ENCODE results near the gene CAPN1.
"Not testable (repeated sequence)": the region's sequence is repeated elsewhere in the genome, so short reads cannot be mapped to it uniquely, and the experiment has no call there.

The CAPN1 gene

DNA sequence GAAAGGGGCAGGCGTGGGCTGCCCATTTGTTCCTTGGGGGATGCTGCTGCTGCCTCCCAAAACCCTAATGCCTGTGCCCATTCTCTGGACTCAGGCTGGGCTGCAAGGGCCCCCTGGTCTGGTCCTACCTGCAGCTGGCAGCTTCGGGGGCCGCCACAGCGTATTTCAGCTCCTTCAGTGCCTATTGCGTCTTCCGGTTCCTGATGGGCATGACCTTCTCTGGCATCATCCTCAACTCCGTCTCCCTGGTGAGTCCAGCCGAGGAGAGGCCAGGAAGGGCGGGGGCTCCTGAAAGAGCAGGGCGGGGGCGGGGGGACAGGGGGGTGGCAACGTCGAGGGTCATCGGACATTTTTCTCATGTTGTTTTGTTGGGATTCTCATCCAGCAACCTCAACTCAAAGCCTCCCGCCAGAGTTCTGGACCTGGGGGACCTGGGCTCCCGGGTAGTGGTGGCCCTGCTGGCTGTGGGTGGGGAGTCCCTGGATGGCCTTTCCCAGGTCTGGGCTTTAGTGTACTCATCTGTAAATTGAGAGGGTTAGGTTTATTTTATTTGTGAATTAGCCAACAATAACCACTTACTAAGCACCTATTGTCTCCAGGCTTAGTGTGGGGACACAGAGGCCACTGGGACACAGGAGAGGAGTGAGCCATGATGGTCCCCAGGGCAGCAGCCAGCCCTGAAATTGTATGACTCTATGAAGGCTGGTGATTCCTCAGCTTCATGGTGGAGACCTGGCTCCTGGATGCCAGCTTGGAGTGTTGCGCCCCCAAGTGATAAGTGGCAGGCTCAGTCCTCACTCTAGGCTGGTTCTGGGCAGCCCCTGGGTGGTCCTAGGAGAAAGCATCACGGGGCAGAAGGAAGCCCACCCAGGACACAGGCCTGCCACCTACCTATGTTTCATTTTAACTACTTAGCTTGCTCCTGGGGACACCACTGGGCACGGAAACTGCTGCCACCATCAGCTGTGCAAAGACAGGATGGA is 36.0 kb downstream of the CAPN1 start:
- no peak for DNase-seq (ENCODE audit: low read depth)

DNA sequence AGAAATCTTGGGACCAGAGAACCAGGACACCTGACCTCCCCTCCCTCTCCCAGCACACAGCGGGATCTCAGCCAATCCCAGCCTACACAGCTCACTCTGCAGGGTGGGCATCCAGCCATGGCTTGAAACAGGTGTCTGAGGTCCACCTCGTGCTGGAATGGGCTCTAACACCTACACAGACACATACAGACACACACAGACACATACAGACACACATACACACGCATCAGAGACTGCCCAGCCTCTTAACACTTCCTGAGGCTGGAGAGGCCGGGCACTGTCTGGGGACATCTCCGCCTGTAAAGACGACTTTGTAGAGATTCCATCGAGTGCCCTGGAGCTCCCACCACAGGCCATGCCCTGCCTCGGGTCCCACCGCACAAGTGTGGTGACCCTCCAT is 36.7 kb downstream of the CAPN1 start:
- DNase-seq (ENCODE audit: low read depth), result no peak

DNA sequence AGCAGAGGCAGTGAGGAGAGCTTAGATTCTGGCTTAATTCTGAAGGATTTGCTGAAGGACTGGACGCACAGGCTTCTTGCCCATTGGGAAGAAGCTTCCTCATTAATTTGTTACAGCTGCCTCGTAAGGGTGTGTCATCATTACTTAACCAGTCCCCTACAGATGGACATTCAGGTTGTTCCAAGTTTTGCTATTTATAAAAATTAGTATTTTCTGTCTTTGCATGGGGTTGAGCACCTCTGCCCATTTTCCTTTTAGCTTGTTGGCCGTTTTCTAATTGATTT is 38.1 kb downstream of the CAPN1 start:
- DNase-seq (ENCODE audit: low read depth), result no peak

DNA sequence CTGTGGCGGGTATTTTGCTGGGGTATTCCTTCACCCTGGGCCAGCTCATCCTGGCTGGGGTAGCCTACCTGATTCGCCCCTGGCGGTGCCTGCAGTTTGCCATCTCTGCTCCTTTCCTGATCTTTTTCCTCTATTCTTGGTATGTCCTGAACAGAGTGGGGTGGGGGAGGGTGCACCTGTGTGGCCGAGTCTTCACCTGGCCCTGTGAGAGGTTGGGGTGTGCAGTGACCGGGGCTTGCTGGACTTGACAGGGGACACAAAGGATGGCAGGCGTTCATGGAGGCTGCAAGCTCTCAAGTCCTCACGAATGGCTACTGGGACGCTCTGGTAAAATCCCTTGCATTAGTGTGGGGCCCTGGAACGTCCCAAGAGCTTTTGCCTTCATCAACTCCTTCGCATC is 39.3 kb downstream of the CAPN1 start:
- DNase-seq (ENCODE audit: low read depth), result no peak

DNA sequence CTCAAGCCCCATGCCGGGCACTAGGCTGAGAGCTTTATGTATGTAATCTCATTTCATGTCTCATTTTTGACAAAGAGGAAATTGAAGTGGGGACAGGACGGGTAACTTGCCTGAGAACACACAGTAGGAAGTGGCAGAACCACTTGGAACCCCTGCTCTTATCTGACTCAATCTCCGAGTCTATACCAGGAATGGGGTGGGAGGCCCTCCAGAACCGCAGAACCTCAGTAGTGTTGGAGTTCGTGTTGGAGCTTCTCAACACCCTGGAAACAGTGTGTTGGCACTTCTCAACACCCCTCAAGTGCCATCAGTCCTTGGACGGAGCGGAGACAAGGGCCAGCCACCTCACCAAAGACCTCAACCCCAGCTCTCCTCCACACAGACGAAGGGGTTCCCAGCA is 41.3 kb downstream of the CAPN1 start:
- no peak for DNase-seq (ENCODE audit: low read depth)

DNA sequence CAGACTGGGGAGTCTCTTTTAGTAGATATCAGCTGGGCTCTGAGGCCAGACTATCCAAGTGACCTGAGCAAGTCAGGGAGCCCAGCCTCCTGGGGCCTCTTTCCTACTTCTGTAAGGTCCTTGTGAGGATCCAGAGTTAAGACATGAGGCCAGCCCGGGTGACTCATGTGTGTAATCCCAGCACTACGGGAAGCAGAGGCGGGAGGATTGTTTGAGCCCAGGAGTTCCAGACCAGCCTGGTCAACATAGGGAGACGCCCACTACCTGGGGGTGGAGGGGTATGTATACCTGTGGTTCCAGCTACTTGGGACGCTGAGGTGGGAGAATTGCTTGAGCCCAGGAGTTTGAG is 43.2 kb downstream of the CAPN1 start:
- no peak for DNase-seq (ENCODE audit: low read depth)

DNA sequence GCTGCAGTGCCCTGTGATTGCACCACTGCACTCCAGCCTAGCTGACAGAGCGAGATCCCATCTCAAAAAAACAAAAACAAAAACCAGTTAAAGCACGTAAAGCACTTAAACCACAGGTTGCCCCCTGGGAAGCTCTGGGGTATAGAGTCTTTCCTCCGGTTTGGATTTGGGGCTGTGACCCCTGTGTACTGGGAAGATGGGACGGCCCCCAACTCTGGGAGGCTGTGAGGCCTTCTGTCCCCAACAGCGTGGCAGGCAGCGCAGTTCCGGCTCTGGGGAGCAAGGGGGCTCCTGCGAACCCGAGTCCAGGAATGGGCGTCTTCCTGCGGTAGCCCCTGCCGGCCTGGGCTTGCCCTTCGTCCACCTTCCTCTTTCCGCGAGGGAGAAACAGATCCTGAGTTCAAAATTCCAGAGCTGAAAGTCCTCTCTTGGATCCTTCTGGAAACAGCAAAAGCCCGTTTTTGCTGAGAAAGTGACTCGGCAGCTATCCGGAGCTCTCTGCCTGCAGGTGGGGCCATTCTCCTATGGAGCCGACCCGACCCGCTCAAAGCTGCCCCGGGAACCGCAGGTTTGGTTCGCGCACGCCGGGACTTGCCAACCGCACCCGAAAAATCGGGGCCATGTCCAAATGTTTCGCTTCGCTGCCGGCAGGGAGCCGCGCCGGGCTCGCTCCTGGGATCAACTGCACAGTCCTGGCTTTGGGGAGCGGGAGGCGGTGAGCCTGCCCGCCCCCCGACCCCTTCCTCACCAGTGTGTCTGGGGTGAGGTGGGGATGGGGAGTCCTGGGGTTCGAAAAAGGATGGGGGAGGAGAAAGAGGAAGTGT is 43.8 kb downstream of the CAPN1 start:
- DNase-seq (ENCODE audit: low read depth), result peak; percentile 42

DNA sequence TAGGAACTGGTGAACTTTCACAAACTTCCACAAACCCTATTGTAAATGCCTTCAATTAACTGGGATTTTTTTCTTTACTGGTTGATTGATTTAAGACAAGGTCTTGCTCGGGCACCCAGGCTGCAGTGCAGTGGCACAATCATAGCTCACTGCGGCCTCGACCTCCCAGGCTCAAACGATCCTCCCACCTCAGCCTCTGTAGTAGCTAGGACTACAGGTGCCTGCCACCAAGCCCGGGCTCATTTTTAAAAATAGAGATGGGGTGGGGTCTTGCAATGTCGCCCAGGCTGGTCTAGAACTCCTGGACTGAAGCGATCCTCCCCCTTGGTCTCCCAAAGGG is 44.3 kb downstream of the CAPN1 start:
- no peak for DNase-seq (ENCODE audit: low read depth)

DNA sequence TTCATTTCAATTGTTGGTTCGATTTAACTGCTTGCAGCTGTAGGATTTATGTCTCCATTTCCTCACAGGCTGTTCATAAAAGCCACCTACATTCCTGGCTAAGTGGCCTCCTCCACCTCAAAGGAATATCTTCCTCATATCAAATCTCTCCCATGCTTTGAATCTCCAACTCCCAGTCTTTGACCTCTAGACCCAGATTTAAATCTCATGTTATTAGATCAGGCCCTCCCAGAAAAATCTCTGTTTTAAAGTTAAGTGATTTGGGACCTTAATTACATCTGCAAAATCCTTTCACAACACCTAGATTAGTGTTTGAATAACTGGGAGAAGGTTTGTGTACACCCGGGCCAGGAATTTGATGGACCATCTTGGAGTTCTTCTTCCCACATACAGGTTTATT is 46.2 kb downstream of the CAPN1 start:
- DNase-seq (ENCODE audit: low read depth), result no peak

DNA sequence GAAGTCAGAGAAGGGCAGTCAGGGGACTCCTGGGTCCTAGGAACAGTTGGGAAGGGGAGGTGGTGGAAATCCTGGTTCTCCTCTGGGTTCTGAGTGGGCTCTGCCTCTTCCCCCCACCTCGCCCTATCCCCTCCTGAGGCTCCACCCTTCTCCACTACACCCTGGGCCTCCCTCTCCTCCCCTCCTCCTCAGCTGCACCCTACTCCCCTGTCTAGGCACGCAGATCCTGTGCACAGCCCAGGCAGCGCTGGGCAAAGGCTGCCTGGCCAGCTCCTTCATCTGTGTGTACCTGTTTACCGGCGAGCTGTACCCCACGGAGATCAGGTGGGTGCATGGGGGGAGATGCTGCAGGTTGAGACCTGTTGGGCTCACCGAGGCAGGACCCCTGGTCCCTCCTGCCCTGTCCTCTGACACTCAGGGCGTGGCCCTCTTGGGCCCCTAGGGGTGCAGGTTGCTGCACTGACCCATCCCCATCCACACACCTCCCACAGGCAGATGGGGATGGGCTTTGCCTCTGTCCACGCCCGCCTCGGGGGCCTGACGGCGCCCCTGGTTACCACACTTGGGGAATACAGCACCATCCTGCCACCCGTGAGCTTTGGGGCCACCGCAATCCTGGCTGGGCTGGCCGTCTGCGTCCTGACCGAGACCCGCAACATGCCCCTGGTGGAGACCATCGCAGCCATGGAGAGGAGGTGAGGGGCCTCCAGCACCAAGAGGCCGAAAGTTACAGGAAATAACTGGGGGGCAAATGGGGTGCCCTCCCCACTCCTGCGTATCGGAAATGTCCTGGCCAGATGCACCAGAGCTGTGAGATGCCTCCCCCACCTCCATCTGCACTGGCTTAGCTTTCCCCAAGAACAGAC is 54.7 kb downstream of the CAPN1 start:
- no peak for DNase-seq (ENCODE audit: low read depth)

DNA sequence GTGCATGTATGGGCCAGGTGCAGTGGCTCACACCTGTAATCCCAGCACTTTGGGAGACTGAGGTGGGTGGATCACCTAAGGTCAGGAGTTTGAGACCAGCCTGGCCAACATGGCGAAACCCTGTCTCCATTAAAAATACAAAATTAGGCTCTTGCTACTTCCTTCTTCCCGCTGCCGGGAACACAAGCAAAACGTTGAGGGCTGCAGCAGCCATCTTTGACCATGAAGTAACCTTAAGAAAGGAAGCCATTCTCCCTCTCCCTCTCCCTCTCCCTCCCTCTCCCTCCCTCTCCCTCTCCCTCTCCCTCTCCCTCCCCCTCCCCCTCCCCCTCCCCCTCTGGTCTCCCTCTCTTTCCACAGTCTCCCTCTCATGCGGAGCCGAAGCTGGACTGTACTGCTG is 56.6 kb downstream of the CAPN1 start:
- DNase-seq (ENCODE audit: low read depth), result not testable (repeated sequence)

DNA sequence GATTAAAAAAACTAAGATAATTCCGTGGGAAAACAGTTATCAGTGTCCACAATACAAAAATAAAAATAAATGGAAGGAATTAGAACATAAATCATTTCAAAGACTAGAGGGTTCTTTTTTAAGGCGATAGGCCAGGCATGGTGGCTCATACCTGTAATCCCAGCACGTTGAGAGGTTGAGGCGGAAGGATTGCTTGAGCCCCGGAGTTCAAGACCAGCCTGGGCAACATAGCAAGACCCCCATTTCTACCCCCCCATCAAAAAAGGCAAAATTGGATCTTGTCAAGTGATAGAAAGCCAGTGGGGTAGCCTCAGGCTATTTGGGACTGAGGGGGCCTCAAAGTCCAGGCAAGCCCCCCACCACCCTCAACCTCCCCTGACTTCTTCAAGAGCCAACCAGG is 59.4 kb downstream of the CAPN1 start:
- DNase-seq (ENCODE audit: low read depth), result no peak

DNA sequence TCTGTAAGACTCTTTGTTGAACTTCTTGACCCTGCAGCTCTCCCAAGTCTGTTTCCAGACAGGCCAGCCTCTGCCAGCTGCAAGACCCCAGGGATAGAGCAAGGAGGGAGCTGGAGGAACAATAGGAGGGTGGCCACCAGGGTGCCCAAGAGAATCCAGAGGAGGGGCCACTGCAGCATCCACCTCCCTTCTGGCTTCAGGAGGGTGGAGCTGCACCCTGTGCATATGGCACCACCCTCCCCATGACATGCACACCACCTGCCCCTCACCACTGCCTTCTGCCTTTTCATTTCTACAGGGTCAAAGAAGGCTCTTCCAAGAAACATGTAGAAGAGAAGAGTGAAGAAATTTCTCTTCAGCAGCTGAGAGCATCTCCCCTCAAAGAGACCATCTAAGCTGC is 60.0 kb downstream of the CAPN1 start:
- DNase-seq (ENCODE audit: low read depth), result no peak

DNA sequence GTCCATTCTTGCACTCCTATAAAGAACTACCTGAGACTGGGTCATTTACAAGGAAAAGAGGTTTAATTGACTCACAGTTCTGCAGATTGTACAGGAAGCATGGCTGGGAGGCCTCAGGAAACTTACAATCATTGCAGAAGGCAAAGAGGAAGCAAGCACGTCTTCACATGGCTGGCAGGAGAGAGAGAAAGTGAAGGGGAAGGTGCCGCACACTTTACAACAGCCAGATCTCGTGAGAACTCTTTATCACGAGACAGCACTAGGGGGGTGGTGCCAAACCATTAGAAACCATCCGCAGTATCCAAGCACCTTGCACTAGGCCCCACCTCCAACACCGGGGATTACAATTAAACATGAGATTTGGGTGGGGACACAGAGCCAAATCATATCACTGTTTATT is 60.7 kb downstream of the CAPN1 start:
- DNase-seq (ENCODE audit: low read depth), result no peak

DNA sequence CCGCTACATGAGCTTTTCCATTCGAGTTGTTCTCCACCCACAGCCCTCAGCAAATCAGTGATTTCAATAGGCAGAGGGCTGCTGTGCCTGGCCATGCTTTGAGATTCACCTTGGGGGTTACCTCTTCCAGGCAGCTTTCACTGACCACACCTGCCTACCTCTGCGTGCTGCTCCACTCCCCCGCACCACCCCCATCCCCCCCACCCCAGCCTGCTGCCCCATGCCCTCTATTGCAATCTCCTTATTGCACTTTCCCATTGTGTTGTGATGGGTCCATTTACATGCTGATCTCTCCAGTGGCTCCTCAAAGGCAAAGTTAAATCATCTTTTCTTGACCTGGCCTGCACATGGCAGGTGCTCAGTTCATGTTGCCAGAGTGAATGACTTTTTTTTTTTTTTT is 62.1 kb downstream of the CAPN1 start:
- DNase-seq (ENCODE audit: low read depth), result no peak

DNA sequence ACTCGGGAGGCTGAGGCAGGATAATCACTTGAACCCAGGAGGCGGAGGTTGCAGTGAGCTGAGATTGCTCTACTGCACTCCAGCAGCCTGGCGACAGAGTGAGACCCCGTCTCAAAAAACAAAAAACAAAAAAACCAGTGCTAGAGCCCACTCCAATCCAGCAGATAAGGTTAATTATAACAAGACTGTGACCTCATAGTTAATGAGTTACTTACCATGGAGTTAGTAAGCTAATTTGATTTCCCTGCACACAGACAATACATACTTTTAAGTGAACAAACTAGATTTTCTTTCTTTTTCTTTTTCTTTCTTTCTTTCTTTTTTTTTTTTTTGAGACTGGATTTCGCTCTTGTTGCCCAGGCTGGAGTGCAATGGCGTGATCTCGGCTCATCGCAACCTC is 63.3 kb downstream of the CAPN1 start:
- DNase-seq (ENCODE audit: low read depth), result not testable (repeated sequence)

DNA sequence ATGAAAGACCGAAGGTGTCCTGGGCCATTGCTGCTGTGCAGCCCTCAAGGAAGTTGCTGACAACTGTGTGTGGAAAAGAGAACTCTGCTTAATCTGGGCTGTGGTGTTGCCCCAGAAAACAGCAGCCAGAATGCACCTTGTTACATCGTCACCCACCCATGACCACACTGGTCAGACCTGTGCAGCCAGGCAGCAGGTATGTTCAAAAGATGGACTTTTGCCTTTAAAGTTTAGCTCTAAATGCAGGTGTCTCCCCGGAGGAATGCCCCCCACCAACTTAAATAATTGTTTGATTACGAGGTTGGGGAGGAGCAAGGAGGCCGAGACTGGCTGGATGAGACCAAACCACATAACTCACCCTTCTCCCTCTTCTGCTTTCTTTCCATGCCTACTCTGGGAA is 64.8 kb downstream of the CAPN1 start:
- DNase-seq (ENCODE audit: low read depth), result no peak

DNA sequence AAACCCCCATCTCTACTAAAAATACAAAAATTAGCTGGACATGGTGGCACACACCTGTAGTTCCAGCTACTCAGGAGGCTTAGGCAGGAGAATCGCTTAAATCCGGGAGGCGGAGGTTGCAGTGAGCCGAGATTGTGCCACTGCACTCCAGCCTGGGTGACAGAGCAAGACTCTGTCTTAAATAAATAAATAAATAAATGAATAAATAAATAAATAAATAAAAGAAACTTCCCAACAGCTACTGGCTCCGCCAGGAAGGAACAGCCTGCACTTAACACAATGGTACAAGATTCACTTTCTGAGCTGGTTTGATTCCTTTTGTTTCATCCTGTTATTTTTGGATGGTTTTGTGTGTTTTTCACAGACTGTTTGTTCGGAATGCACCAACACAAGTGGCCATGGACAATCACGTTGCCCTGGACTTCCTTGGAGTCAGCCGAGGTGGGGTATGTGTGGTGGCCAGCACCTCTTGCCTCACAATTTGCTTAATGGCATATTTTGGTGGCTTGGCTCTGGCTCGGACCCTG is 66.5 kb downstream of the CAPN1 start:
- DNase-seq (ENCODE audit: low read depth), result not testable (repeated sequence)

DNA sequence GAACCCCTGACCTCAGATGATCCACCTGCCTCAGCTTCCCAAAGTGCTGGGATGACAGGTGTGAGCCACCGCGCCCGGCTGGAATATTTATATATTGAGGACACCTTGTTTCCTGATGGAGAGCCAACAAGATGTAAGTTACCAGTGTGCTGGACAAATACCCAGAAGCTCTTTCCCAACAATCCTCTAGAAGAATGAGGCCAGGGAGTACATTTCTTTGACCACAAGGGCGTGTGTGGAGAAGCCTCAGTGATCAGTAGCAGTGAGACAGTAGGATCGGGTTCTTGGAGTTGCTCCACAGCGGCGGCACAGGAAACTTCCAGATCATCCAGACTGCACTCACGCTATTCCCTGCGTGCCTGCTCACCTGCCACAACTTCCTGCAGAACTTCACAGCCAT is 69.7 kb downstream of the CAPN1 start:
- DNase-seq (ENCODE audit: low read depth), result no peak

DNA sequence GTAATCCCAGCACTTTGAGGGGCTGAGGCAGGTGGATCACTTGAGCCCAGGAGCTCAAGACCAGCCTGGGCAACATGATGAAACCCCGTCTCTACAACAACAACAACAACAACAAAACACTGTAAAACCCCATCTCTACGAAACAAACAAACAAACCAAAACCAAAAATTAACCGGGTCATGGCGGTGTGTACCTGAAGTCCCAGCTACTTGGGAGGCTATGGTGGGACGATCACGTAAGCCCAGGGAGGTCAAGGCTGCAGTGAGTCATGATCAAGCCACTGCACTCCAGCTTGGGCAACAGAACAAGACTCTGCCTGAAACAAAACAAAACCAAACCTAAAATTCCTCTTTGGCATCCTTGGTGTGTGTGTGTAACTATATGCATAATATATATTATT is 73.0 kb downstream of the CAPN1 start:
- DNase-seq (ENCODE audit: low read depth), result no peak

DNA sequence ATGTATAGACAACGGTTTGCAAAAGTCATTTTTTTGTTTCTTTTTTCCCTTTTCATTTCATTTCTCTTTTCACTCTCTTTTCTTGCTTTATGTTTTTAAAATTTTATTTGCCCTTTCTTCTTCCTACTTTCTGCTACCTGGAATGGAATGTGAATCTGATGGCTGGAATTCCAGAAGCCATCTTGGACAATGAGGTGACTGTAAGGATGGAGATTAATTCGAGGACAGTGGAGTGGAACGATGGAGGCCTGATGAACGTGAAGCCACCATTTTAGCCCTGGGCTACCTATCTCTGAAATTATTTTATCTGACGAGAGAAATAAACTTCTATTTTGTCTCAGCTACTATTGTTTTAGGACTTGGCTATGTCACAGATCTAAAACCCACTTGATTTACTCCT is 77.3 kb downstream of the CAPN1 start:
- no peak for DNase-seq (ENCODE audit: low read depth)

DNA sequence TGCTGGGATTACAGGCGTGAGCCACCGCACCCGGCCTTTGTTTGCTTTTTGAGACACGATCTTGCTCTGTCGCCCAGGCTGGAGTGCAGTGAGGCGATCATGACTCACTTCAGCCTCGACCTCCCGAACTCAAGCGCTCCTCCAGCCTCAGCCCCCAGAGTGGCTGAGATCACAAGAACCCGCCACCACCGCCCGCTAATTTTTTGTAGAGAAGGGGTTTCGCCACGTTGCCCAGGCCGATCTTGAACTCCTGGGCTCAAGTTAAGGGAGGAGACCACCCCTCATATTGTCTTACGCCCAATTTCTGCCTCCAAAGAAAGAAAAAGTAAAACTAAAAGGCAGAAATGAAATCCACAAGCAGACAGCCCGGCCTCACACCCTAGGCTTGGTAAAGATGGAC is 78.6 kb downstream of the CAPN1 start:
- no peak for DNase-seq (ENCODE audit: low read depth)

Measured in activated T-cell treated with anti-CD3 and anti-CD28 coated beads for 24 hours (primary cell).